GM21825 (cell line): Measurements from ENCODE around the gene ATAD5.

Experiments
- ATAC-seq: cut with Tn5 transposase; IDR thresholded peaks from one replicate; pipeline ENCODE4 v1.9.1; 2021; ENCODE audit warnings: mild to moderate bottlenecking, moderate library complexity; ENCODE audit not compliant: unreplicated experiment

Gene ATAD5

DNA sequence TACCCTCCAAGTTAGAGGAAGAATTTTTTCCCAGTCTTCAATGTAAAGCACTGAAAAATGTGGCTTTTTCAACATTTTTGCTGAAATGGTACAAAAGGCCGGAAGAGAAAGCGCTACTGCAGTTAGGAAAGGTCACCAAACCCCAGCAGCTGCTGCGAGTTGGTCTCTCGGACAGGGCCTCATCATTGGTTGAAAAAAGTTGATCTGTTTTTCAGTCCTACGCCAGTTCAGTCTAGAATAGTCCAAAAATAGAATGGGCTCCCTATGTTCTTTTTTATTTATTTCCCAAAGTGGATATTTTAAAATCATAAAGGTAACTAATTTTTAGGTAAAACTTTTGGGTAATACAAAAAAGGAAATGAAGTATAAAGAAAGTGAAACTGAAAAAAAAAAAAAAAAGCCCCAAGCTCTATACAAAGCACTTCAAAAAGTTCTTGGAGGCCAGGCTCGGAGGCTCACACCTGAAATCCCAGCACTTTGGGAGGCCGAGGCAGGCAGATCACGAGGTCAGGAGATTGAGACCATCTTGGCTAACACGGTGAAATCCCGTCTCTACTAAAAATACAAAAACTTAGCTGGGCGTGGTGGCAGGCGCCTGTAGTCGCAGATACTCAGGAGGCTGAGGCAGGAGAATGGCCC, 107.4 kb downstream of the ATAD5 start:
- ATAC-seq = no peak

DNA sequence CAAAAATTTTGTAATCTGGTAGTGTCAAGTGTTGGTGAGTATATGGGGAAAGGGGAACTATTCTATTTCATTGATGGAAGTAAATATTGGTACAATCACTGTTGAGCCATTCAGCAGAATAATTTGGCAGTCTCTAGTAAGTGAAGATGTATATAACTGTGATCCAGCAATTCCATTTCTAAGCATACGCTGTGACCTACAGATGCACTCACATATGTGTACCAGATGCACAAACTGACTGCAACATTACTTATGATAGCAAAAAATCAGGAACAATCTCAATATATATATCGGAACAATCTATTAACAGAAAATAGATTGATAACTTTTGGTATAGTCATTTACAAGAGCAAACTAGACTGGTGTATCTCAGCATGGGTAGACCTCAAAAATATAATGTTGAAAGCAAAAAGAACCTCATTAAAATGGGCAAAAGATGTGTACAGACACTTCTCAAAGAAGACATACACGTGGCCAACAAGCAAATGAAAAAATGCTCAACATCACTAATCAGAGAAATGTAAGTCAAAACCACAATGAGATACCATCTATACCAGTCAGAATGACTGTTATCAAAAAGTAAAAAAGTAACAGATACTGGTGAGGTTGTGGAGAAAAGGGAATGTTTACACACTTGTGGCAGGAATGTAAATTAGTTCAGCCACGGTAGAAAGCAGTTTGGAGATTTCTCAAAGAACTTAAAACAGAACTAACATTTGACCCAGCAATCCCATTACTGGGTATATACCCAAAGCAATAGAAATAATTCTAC, 110.7 kb downstream of the ATAD5 start:
- no peak for ATAC-seq
